K562 (cell line): ENCODE measurements around the gene PYHIN1. TPM values are rescaled to one million over a fixed set of nuclear protein-coding genes. Genes with fewer than 3 reads are reported as not detected.

Source experiments
- ATF1 ChIP-seq, 2 experiments: fragments of 450-650 bp in 1 of 2; IDR thresholded peaks; 2 replicates each; pipeline ENCODE4 v1.6.1; 2016; ENCODE audit warnings: missing compliant biosample characterization in 1 of 2, missing genetic modification characterization in 1 of 2
- CHD2 ChIP-seq: IDR thresholded peaks from 2 replicates; pipeline ENCODE4 v1.6.1; 2011; ENCODE audit warnings: low read depth, low read length
- ELF2 ChIP-seq: fragments of 250-450 bp; sonication (Bioruptor Pico); IDR thresholded peaks from 2 replicates; pipeline ENCODE4 v1.5.0; 2021; ENCODE audit warnings: mild to moderate bottlenecking
- GABPA ChIP-seq: fragments of 200-800 bp; sonication (Bioruptor generic); conservative IDR thresholded peaks from 2 replicates; pipeline ENCODE4 v1.6.1; 2016; ENCODE audit warnings: low read depth, missing genetic modification characterization, missing compliant biosample characterization
- HNRNPH1 ChIP-seq: fragments of 200-400 bp; formaldehyde crosslinking; optimal IDR thresholded peaks from 2 replicates; pipeline ENCODE3; 2017; ENCODE audit warnings: low read depth, mild to moderate bottlenecking, low read length, moderate library complexity
- HNRNPL ChIP-seq: fragments of 200-400 bp; formaldehyde crosslinking; IDR thresholded peaks from 2 replicates; pipeline ENCODE4 v1.6.1; 2017; ENCODE audit warnings: low read depth, mild to moderate bottlenecking, low read length
- KDM1A ChIP-seq, 2 experiments: fragments of 450-650 bp; IDR thresholded peaks; 2 replicates each; pipeline ENCODE4 v1.6.1; 2016; ENCODE audit warnings: mild to moderate bottlenecking in 2 of 2
- LCOR ChIP-seq: sonication (generic); formaldehyde crosslinking; IDR thresholded peaks from 2 replicates; pipeline ENCODE4 v1.8.0; 2022; ENCODE audit warnings: mild to moderate bottlenecking, missing genetic modification reagents
- MCM3 ChIP-seq: fragments of 450-650 bp; IDR thresholded peaks from 2 replicates; pipeline ENCODE4 v1.6.1; 2016
- NFIC ChIP-seq: fragments of 450-650 bp; IDR thresholded peaks from 2 replicates; pipeline ENCODE4 v1.6.1; 2017; ENCODE audit warnings: mild to moderate bottlenecking, inconsistent platforms
- PHF20 ChIP-seq: fragments of 450-650 bp; IDR thresholded peaks from 2 replicates; pipeline ENCODE4 v1.6.1; 2018; ENCODE audit not compliant: partially characterized antibody
- PHF21A ChIP-seq: fragments of 450-650 bp; IDR thresholded peaks from 2 replicates; pipeline ENCODE4 v1.6.1; 2017; ENCODE audit warnings: low read depth, borderline replicate concordance
- PTBP1 ChIP-seq: fragments of 200-400 bp; formaldehyde crosslinking; IDR thresholded peaks from 2 replicates; pipeline ENCODE4 v1.6.1; 2017; ENCODE audit warnings: low read depth, low read length
- PURB ChIP-seq: sonication (generic); formaldehyde crosslinking; IDR thresholded peaks from 2 replicates; pipeline ENCODE4 v1.9.0; 2021; ENCODE audit warnings: low read depth, mild to moderate bottlenecking, missing genetic modification reagents
- RBM14 ChIP-seq: fragments of 200-400 bp; formaldehyde crosslinking; IDR thresholded peaks from 2 replicates; pipeline ENCODE4 v1.6.1; 2018; ENCODE audit warnings: low read depth, mild to moderate bottlenecking, low read length, moderate library complexity, borderline replicate concordance; ENCODE audit not compliant: insufficient read depth
- RFX7 ChIP-seq: fragments of 250-450 bp; sonication (Bioruptor Pico); IDR thresholded peaks from 2 replicates; pipeline ENCODE4 v1.5.1; 2021; ENCODE audit warnings: mild to moderate bottlenecking
- RUNX1 ChIP-seq: sonication (generic); IDR thresholded peaks from 2 replicates; pipeline ENCODE4 v1.6.1; 2016; ENCODE audit warnings: antibody characterized with exemption, low read depth
- SMAD4 ChIP-seq: fragments of 250-450 bp; sonication (Bioruptor Pico); conservative IDR thresholded peaks from 2 replicates; pipeline ENCODE4 v1.8.0; 2021; ENCODE audit warnings: inconsistent platforms, mild to moderate bottlenecking, moderate library complexity
- SREBF1 ChIP-seq: fragments of 150-350 bp; IDR thresholded peaks from 2 replicates; pipeline ENCODE4 v1.6.1; 2014; ENCODE audit warnings: antibody characterized with exemption, low read depth, low read length, borderline replicate concordance
- STAT5A ChIP-seq: IDR thresholded peaks from 2 replicates; pipeline ENCODE4 v1.6.1; 2012; ENCODE audit warnings: low read length, inconsistent platforms, borderline replicate concordance
- ZBTB7A ChIP-seq: IDR thresholded peaks from 2 replicates; pipeline ENCODE4 v1.6.1; 2011; ENCODE audit warnings: low read depth, mild to moderate bottlenecking, low read length, moderate library complexity, borderline replicate concordance; ENCODE audit not compliant: control insufficient read depth
- ZFPM2 ChIP-seq: fragments of 250-450 bp; sonication (Bioruptor Pico); IDR thresholded peaks from 2 replicates; pipeline ENCODE4 v1.5.1; 2022; ENCODE audit warnings: mild to moderate bottlenecking
- ZNF282 ChIP-seq: sonication (generic); formaldehyde crosslinking; IDR thresholded peaks from 2 replicates; pipeline ENCODE4 v1.8.1; 2023; ENCODE audit warnings: missing genetic modification reagents
- ZNF830 ChIP-seq: fragments of 250-450 bp; sonication (Bioruptor Pico); IDR thresholded peaks from 2 replicates; pipeline ENCODE4 v1.5.0; 2021; ENCODE audit warnings: mild to moderate bottlenecking
- polyA plus RNA-seq, 8 experiments: library from polyadenylated mRNA; depleted of rRNA in 4 of 8; stranded (reverse) in 5 of 8; unstranded in 3 of 8; fragments of >200 nt; fragmentation: Nextera tagmentation in 2 of 8; fragmentation: Illumina TruSeq in 1 of 8; extraction: Ambion mirVana in 2 of 8; extraction: Trizol in 1 of 8; gene quantifications; 2 replicates each; pipeline versions ENCODE4 v1.2.1 to v1.2.3, GENCODE V29; 2011 to 2014; ENCODE audit warnings: inconsistent platforms in 1 of 8, missing spikeins in 1 of 8
- total RNA-seq, 7 experiments: library from RNA; depleted of rRNA in 6 of 7; stranded (reverse); fragments of >200 nt in 6 of 7; fragmentation: Illumina TruSeq in 2 of 7; extraction: Trizol in 2 of 7; gene quantifications; 2 replicates each; pipeline versions ENCODE4 v1.2.1 to v1.2.3, GENCODE V29; 2011 to 2021; ENCODE audit warnings: low replicate concordance in 1 of 7
- TF ChIP-seq, protein P1 (sequence below): sonication (generic); formaldehyde crosslinking; IDR thresholded peaks from 2 replicates; pipeline ENCODE4 v1.8.0; 2022; ENCODE audit warnings: mild to moderate bottlenecking, missing genetic modification reagents
- TF ChIP-seq, protein P2 (sequence below): fragments of 450-650 bp; IDR thresholded peaks from 2 replicates; pipeline ENCODE4 v1.6.1; 2017; ENCODE audit warnings: mild to moderate bottlenecking, moderate library complexity

PYHIN1 gene
- total and polyA plus RNA-seq, 9 of the 15 experiments (the other 6 are each of a cell fraction or from before 2014, with no cell fraction given) = not detected

DNA sequence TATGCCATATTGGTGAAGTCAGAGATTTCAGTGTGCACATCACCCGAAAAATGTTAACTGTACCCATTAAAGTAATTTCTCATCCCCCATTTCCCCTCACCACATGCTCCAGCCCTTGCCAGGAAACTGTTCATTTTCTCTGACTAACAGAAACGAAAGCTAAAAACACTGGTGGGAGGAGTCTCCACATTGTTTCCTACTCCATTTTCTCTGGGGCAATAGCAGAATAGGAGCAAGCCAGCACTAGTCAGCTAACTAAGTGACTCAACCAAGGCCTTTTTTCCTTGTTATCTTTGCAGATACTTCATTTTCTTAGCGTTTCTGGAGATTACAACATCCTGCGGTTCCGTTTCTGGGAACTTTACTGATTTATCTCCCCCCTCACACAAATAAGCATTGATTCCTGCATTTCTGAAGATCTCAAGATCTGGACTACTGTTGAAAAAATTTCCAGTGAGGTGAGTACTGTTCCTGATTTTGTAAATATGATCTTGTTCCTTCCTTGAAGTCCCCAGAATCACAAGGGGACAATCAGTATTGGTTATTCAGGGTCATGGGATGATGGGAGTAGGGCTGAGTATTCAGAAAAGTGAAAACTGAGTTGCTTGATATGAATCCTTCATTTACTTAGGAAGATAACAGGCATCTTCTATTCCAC lies 78.5 kb downstream of the PYHIN1 start, which contains the start of gene IFI16 (continued):
- TF ChIP-seq CHD2 (no peak), GABPA (peak; percentile 49), SMAD4 (peak; percentile 72), ZBTB7A (no peak), RUNX1 (no peak), ATF1 (CRISPR knock-in tag; IDR thresholded peaks at IDR 0.05) (no peak), ATF1 (tag; IDR thresholded peaks at IDR 0.05) (0 out of 2 replicates have a peak, but pooled peaks have one; percentile 46), LCOR (CRISPR knock-in tag) (no peak), PHF21A (no peak), STAT5A (peak; percentile 75; the same call in 1 of the 2 replicates), ZFPM2 (CRISPR knock-in tag) (no peak), ZNF282 (CRISPR knock-in tag) (no peak), HNRNPH1 (no peak), NFIC (no peak), KDM1A (IDR thresholded peaks at IDR 0.05) (peak; percentile 96), ELF2 (CRISPR knock-in tag) (no peak), SREBF1 (no peak), RFX7 (no peak), PURB (CRISPR knock-in tag) (no peak), HNRNPL (no peak), MCM3 (no peak), ZNF830 (no peak), PHF20 (no peak), PTBP1 (no peak), RBM14 (no peak)
- TF ChIP-seq, protein P1, sequence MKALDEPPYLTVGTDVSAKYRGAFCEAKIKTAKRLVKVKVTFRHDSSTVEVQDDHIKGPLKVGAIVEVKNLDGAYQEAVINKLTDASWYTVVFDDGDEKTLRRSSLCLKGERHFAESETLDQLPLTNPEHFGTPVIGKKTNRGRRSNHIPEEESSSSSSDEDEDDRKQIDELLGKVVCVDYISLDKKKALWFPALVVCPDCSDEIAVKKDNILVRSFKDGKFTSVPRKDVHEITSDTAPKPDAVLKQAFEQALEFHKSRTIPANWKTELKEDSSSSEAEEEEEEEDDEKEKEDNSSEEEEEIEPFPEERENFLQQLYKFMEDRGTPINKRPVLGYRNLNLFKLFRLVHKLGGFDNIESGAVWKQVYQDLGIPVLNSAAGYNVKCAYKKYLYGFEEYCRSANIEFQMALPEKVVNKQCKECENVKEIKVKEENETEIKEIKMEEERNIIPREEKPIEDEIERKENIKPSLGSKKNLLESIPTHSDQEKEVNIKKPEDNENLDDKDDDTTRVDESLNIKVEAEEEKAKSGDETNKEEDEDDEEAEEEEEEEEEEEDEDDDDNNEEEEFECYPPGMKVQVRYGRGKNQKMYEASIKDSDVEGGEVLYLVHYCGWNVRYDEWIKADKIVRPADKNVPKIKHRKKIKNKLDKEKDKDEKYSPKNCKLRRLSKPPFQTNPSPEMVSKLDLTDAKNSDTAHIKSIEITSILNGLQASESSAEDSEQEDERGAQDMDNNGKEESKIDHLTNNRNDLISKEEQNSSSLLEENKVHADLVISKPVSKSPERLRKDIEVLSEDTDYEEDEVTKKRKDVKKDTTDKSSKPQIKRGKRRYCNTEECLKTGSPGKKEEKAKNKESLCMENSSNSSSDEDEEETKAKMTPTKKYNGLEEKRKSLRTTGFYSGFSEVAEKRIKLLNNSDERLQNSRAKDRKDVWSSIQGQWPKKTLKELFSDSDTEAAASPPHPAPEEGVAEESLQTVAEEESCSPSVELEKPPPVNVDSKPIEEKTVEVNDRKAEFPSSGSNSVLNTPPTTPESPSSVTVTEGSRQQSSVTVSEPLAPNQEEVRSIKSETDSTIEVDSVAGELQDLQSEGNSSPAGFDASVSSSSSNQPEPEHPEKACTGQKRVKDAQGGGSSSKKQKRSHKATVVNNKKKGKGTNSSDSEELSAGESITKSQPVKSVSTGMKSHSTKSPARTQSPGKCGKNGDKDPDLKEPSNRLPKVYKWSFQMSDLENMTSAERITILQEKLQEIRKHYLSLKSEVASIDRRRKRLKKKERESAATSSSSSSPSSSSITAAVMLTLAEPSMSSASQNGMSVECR (CRISPR knock-in tag) = no peak
- TF ChIP-seq, protein P2, sequence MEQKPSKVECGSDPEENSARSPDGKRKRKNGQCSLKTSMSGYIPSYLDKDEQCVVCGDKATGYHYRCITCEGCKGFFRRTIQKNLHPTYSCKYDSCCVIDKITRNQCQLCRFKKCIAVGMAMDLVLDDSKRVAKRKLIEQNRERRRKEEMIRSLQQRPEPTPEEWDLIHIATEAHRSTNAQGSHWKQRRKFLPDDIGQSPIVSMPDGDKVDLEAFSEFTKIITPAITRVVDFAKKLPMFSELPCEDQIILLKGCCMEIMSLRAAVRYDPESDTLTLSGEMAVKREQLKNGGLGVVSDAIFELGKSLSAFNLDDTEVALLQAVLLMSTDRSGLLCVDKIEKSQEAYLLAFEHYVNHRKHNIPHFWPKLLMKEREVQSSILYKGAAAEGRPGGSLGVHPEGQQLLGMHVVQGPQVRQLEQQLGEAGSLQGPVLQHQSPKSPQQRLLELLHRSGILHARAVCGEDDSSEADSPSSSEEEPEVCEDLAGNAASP = no peak
